K562 (cell line): ENCODE data around the gene MRPL58.

Source experiments
- CTCF ChIP-seq, 3 experiments: IDR thresholded peaks in 2 of 3; conservative IDR thresholded peaks in 1 of 3; 2 replicates each; pipeline ENCODE4 v1.5.1; 2011 to 2012; ENCODE audit warnings: low read length in 3 of 3, mild to moderate bottlenecking in 3 of 3, control low read depth in 2 of 3, improper control_type of control experiment in 1 of 3, inconsistent platforms in 1 of 3, low read depth in 1 of 3, mixed read lengths in 1 of 3, moderate library complexity in 1 of 3; ENCODE audit not compliant: insufficient read depth in 2 of 3
- KLF16 ChIP-seq: IDR thresholded peaks from 2 replicates; pipeline ENCODE4 v1.6.1; 2016; ENCODE audit warnings: antibody characterized with exemption
- MAX ChIP-seq: sonication (generic); formaldehyde crosslinking; IDR thresholded peaks from 2 replicates; pipeline ENCODE4 v1.9.0; 2022; ENCODE audit warnings: mild to moderate bottlenecking, missing genetic modification reagents
- NRF1 ChIP-seq, 2 experiments: fragments of 450-650 bp; IDR thresholded peaks in 1 of 2; conservative IDR thresholded peaks in 1 of 2; 2 replicates each; pipeline ENCODE4 v1.6.1; 2014; ENCODE audit warnings: mild to moderate bottlenecking in 2 of 2
- SMARCA5 ChIP-seq: fragments of 450-650 bp; IDR thresholded peaks from 2 replicates; pipeline ENCODE4 v1.6.1; 2016
- SP2 ChIP-seq: IDR thresholded peaks from 2 replicates; pipeline ENCODE4 v1.6.1; 2011; ENCODE audit warnings: mild to moderate bottlenecking, low read depth, low read length, moderate library complexity; ENCODE audit not compliant: poor library complexity, severe bottlenecking; ENCODE audit errors: extremely low read depth

GRCh38 chr17:75064867-75065561 lies 52.5 kb downstream of the MRPL58 start:
- TF ChIP-seq KLF16 (no peak), SMARCA5 (no peak), NRF1 (conservative IDR thresholded peaks at IDR 0.05 in 1 of 2, IDR thresholded peaks at IDR 0.05 in 1 of 2) (no peak), SP2 (no peak), MAX (CRISPR knock-in tag) (no peak), CTCF (IDR thresholded peaks at IDR 0.05 in 2 of 3, conservative IDR thresholded peaks at IDR 0.05 in 1 of 3; ENCODE audit: insufficient read depth in 2 of 3, low read depth in 1 of 3, low read length in 3 of 3) (peak; percentile 40 to 45 (median 41); a peak in 5 of 6 replicates)
